Measurements from ENCODE around the gene KCNK18. TPM values are rescaled to one million over a fixed set of nuclear protein-coding genes. Genes with fewer than 3 reads are reported as not detected.
A peak's percentile ranks its signal among the peaks of the same experiment; 100 is the strongest.

Gene KCNK18
- polyA plus RNA-seq, 2 of the 4 experiments (the other 2 are of a cell fraction) = not detected

DNA sequence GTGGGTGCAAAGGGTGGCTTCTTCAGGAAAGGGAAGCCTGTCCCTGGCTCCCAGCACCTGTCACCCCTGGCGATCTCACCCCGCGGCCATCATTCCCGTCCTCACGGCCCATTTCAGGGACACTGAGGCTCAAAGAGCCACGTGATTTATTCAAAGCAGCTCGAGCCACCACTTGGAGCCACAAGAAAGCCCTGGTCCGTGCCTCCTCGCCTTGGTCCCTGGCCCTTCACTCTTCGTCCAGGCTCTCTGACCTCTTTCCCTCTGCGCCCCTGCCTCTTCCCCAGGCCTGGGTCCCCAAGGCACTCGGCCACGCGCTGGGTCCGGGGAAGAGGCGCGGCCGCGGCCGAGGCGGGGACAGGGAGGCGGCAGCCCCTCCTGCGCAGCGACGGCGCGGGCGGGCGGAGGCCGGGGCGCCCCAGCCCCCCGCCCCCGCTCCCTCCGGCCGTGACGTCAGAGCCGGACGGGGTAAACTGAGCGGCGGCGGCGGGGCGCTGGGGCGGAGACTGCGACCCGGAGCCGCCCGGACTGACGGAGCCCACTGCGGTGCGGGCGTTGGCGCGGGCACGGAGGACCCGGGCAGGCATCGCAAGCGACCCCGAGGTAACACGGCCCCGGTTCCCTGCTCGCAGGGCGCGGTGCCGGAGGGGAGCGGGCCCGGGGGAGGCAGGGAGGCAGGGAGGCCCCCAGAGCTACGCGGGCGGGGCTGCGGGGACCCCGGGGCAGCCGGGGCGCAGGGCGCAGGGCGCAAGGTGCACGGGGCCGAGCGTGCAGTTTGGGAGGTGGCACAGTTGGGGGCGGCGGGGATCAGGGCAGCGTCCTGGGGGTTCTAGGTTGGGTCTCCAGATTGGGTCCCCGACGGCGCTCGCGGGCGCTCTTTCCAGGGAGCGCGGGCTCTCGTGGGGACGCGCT is 43.6 kb downstream of the KCNK18 start, which contains the start of gene SLC18A2:
TSS of gene SLC18A2 (plus strand) at position 494 of the 909 bp plus-strand sequence. CDS start 580 bp downstream, outside the sequence.
- Histone ChIP-seq H3K27ac (peak within 1 kb of the TSS in 1 of 2 experiments; percentile 40; a peak in 2 of 6 replicates), H3K4me1 (0 out of 3 replicates have a peak, but pooled peaks cover 3% of the 10 kb centered on the region), H3K4me3 (peak within 1 kb of the TSS; percentile 47), H3K4me2 (peak within 1 kb of the TSS; percentile 94), H3K9me3 (no peaks in the 10 kb centered on the region)
- ChIA-PET CTCF (interaction anchor here (1.2 to 4.4 kb wide), 4 partner anchors 11 to 79 kb away, joined by 4 to 22 read pairs (median 10); no protein-coding TSS in a partner anchor), POLR2A (no interaction called here)
- ATAC-seq (peak in 1 of 2 experiments; percentile 22; a peak in 2 of 6 replicates), FAIRE-seq (no peak), DNase-seq (ENCODE audit: low read depth in 1 of 2, low spot score in 1 of 2) (no peak)
- WGBS (ENCODE audit: missing lambda C conversion rate) = 69% methylated on average over 22 of the region's 93 CpGs
- TF ChIP-seq POLR2AphosphoS2 (conservative IDR thresholded peaks at IDR 0.05; ENCODE audit: low read length) = no peak
- TF ChIP-seq, protein P1, sequence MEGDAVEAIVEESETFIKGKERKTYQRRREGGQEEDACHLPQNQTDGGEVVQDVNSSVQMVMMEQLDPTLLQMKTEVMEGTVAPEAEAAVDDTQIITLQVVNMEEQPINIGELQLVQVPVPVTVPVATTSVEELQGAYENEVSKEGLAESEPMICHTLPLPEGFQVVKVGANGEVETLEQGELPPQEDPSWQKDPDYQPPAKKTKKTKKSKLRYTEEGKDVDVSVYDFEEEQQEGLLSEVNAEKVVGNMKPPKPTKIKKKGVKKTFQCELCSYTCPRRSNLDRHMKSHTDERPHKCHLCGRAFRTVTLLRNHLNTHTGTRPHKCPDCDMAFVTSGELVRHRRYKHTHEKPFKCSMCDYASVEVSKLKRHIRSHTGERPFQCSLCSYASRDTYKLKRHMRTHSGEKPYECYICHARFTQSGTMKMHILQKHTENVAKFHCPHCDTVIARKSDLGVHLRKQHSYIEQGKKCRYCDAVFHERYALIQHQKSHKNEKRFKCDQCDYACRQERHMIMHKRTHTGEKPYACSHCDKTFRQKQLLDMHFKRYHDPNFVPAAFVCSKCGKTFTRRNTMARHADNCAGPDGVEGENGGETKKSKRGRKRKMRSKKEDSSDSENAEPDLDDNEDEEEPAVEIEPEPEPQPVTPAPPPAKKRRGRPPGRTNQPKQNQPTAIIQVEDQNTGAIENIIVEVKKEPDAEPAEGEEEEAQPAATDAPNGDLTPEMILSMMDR (IDR thresholded peaks at IDR 0.05) = no peak
- TF ChIP-seq CBX8 (IDR thresholded peaks at IDR 0.05) = no peak
- TF ChIP-seq TFCP2L1 (CRISPR knock-in tag; IDR thresholded peaks at IDR 0.05) = no peak
- TF ChIP-seq JUNB (IDR thresholded peaks at IDR 0.05) = no peak
- TF ChIP-seq, protein P2, sequence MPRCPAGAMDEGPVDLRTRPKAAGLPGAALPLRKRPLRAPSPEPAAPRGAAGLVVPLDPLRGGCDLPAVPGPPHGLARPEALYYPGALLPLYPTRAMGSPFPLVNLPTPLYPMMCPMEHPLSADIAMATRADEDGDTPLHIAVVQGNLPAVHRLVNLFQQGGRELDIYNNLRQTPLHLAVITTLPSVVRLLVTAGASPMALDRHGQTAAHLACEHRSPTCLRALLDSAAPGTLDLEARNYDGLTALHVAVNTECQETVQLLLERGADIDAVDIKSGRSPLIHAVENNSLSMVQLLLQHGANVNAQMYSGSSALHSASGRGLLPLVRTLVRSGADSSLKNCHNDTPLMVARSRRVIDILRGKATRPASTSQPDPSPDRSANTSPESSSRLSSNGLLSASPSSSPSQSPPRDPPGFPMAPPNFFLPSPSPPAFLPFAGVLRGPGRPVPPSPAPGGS (IDR thresholded peaks at IDR 0.05) = no peak
- TF ChIP-seq GATA3 (IDR thresholded peaks at IDR 0.05; ENCODE audit: borderline replicate concordance) = no peak
- TF ChIP-seq EP300 (IDR thresholded peaks at IDR 0.05) = no peak
- TF ChIP-seq, protein P3, sequence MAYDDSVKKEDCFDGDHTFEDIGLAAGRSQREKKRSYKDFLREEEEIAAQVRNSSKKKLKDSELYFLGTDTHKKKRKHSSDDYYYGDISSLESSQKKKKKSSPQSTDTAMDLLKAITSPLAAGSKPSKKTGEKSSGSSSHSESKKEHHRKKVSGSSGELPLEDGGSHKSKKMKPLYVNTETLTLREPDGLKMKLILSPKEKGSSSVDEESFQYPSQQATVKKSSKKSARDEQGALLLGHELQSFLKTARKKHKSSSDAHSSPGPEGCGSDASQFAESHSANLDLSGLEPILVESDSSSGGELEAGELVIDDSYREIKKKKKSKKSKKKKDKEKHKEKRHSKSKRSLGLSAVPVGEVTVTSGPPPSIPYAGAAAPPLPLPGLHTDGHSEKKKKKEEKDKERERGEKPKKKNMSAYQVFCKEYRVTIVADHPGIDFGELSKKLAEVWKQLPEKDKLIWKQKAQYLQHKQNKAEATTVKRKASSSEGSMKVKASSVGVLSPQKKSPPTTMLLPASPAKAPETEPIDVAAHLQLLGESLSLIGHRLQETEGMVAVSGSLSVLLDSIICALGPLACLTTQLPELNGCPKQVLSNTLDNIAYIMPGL (CRISPR knock-in tag; IDR thresholded peaks at IDR 0.05; ENCODE audit: borderline replicate concordance) = no peak
- TF ChIP-seq, protein P4, sequence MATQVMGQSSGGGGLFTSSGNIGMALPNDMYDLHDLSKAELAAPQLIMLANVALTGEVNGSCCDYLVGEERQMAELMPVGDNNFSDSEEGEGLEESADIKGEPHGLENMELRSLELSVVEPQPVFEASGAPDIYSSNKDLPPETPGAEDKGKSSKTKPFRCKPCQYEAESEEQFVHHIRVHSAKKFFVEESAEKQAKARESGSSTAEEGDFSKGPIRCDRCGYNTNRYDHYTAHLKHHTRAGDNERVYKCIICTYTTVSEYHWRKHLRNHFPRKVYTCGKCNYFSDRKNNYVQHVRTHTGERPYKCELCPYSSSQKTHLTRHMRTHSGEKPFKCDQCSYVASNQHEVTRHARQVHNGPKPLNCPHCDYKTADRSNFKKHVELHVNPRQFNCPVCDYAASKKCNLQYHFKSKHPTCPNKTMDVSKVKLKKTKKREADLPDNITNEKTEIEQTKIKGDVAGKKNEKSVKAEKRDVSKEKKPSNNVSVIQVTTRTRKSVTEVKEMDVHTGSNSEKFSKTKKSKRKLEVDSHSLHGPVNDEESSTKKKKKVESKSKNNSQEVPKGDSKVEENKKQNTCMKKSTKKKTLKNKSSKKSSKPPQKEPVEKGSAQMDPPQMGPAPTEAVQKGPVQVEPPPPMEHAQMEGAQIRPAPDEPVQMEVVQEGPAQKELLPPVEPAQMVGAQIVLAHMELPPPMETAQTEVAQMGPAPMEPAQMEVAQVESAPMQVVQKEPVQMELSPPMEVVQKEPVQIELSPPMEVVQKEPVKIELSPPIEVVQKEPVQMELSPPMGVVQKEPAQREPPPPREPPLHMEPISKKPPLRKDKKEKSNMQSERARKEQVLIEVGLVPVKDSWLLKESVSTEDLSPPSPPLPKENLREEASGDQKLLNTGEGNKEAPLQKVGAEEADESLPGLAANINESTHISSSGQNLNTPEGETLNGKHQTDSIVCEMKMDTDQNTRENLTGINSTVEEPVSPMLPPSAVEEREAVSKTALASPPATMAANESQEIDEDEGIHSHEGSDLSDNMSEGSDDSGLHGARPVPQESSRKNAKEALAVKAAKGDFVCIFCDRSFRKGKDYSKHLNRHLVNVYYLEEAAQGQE (IDR thresholded peaks at IDR 0.05) = no peak
- TF ChIP-seq CHD4 (IDR thresholded peaks at IDR 0.05; ENCODE audit: borderline replicate concordance) = no peak
- no peak for TF ChIP-seq NPAS2 (CRISPR knock-in tag; IDR thresholded peaks at IDR 0.05; ENCODE audit: borderline replicate concordance)
- no peak for TF ChIP-seq CBX2 (IDR thresholded peaks at IDR 0.05; ENCODE audit: borderline replicate concordance, low read depth)
- TF ChIP-seq HOXB5 (CRISPR knock-in tag; IDR thresholded peaks at IDR 0.05) = no peak
- TF ChIP-seq PHF8 (IDR thresholded peaks at IDR 0.05; ENCODE audit: borderline replicate concordance, low read depth) = no peak
- no peak for TF ChIP-seq MAFK (IDR thresholded peaks at IDR 0.05; ENCODE audit: partially characterized antibody)

Data from A549 (cell line).